Peyer's patch (tissue), 4 donors: ENCODE results near the gene RNF149.

Source experiments
- CTCF ChIP-seq, 6 experiments: fragments of 450-650 bp in 4 of 6; fragments of 200-600 bp in 2 of 6; sonication (generic) in 1 of 6; IDR thresholded peaks; one replicate each; pipeline ENCODE4 v1.5.1; 2017 to 2019; ENCODE audit warnings: antibody characterized with exemption in 6 of 6, mild to moderate bottlenecking in 3 of 6, moderate library complexity in 1 of 6
- POLR2A ChIP-seq, 2 donors: fragments of 450-650 bp; IDR thresholded peaks; one replicate each; pipeline ENCODE4 v1.5.1; 2017; ENCODE audit warnings: antibody characterized with exemption in 2 of 2, mild to moderate bottlenecking in 2 of 2, moderate library complexity in 2 of 2

- TF ChIP-seq CTCF (IDR thresholded peaks at IDR 0.05): no peak
- TF ChIP-seq POLR2A (IDR thresholded peaks at IDR 0.05): no peak
Measured at GRCh38 chr2:101310090-101310833, 1.8 kb upstream of the RNF149 start.
